PC-3 (cell line): Measurements from ENCODE around the gene CDH4. TPM values are rescaled to one million over a fixed set of nuclear protein-coding genes. Genes with fewer than 3 reads are reported as not detected.

Experiments
- ATAC-seq: fragments of 200-7000 bp; cut with Tn5 transposase; 2 replicates; pipeline ENCODE4 v1.9.1; 2020; ENCODE audit warnings: mild to moderate bottlenecking, moderate library complexity
- BruUV-seq: library from RNA; stranded (reverse); fragments of 400-500 nt; replicated peaks from 2 replicates; lab custom pipeline; 2021; lab: Mats Ljungman, UMichigan
- CTCF ChIA-PET: fragments of 300-600 bp; sonication (Branson Sonifier 250); formaldehyde crosslinking; loops from one replicate; lab custom pipeline; 2022; ENCODE audit warnings: antibody characterized with exemption; lab: Charles Lee
- POLR2A ChIA-PET: fragments of 300-600 bp; sonication (Branson Sonifier 250); formaldehyde crosslinking; loops from one replicate; lab custom pipeline; 2022; ENCODE audit warnings: antibody characterized with exemption; ENCODE audit not compliant: unreplicated experiment; lab: Charles Lee
- DNase-seq: peaks from one replicate; pipeline ENCODE4 v3.0.0-alpha.2; 2015
- H2AFZ ChIP-seq: fragments of 300-600 bp; sonication (generic); 2 replicates; pipeline ENCODE4 v1.6.0; 2016; ENCODE audit warnings: antibody characterized with exemption, low read length
- H3F3A ChIP-seq: fragments of 300-600 bp; sonication (generic); one replicate; pipeline ENCODE4 v1.6.0; 2017; ENCODE audit warnings: antibody characterized with exemption, low read length, control low read depth, mild to moderate bottlenecking; ENCODE audit not compliant: unreplicated experiment
- H3K27ac ChIP-seq: fragments of 300-600 bp; sonication (generic); 2 replicates; pipeline ENCODE4 v1.5.1; 2016; ENCODE audit warnings: mild to moderate bottlenecking, low read length
- H3K27me3 ChIP-seq: fragments of 300-600 bp; sonication (generic); 2 replicates; pipeline ENCODE4 v1.6.1; 2016; ENCODE audit warnings: low read length, mixed read lengths
- H3K36me3 ChIP-seq: fragments of 300-600 bp; sonication (generic); 2 replicates; pipeline ENCODE4 v1.6.1; 2016; ENCODE audit warnings: low read depth, mixed run types, low read length, mixed read lengths
- H3K4me1 ChIP-seq: fragments of 300-600 bp; sonication (generic); 2 replicates; pipeline ENCODE4 v1.5.1; 2016; ENCODE audit warnings: low read length; ENCODE audit not compliant: insufficient read depth
- H3K4me2 ChIP-seq: fragments of 300-600 bp; sonication (generic); 2 replicates; pipeline ENCODE4 v1.6.0; 2016; ENCODE audit warnings: low read length
- H3K4me3 ChIP-seq: fragments of 300-600 bp; sonication (generic); 2 replicates; pipeline ENCODE4 v1.5.1; 2016; ENCODE audit warnings: mild to moderate bottlenecking, low read length, mixed read lengths
- H3K79me2 ChIP-seq: fragments of 300-600 bp; sonication (generic); 2 replicates; pipeline ENCODE4 v1.6.1; 2017; ENCODE audit warnings: low read length, mixed read lengths
- H3K9ac ChIP-seq: fragments of 300-600 bp; sonication (generic); 2 replicates; pipeline ENCODE4 v1.6.0; 2016; ENCODE audit warnings: mild to moderate bottlenecking, low read length
- H3K9me2 ChIP-seq: fragments of 300-600 bp; sonication (generic); replicated peaks from 2 replicates; pipeline ENCODE4 v1.6.1; 2016; ENCODE audit warnings: mixed run types, low read length, mixed read lengths
- H3K9me3 ChIP-seq: fragments of 300-600 bp; sonication (generic); 2 replicates; pipeline ENCODE4 v1.6.1; 2016; ENCODE audit warnings: low read length, mixed read lengths
- H4K20me1 ChIP-seq: fragments of 300-600 bp; sonication (generic); 2 replicates; pipeline ENCODE4 v1.6.1; 2016; ENCODE audit warnings: low read length, mixed read lengths
- CTCF ChIP-seq: fragments of 300-600 bp; sonication (generic); conservative IDR thresholded peaks from 2 replicates; pipeline ENCODE4 v1.5.1; 2017; ENCODE audit warnings: antibody characterized with exemption, low read depth, mild to moderate bottlenecking, low read length
- EZH2 ChIP-seq: fragments of 300-600 bp; sonication (generic); IDR thresholded peaks from one replicate; pipeline ENCODE4 v1.6.1; 2017; ENCODE audit warnings: antibody characterized with exemption, mild to moderate bottlenecking, low read length; ENCODE audit not compliant: unreplicated experiment
- EZH2phosphoT487 ChIP-seq: fragments of 300-600 bp; sonication (generic); IDR thresholded peaks from 2 replicates; pipeline ENCODE4 v1.6.1; 2018; ENCODE audit warnings: mild to moderate bottlenecking, antibody characterized with exemption, low read length, borderline replicate concordance
- intact Hi-C: fragments of 100-400 bp; cut with micrococcal nuclease; formaldehyde crosslinking; loops from 2 replicates; pipeline ENCODE4 v1.9.0; 2023
- total RNA-seq: library from RNA; depleted of rRNA; stranded (reverse); fragments of >200 nt; gene quantifications from 2 replicates; pipeline ENCODE4 v1.2.3, GENCODE V29; 2014

The CDH4 gene
- total RNA-seq, 1 experiment from 2014 or later: not detected

GRCh38 chr20:61417221-61417941, 165.3 kb downstream of the CDH4 start:
- DNase-seq: no peak
- intact Hi-C loops: no loop called here
- no peak for ATAC-seq
- Histone ChIP-seq H3K4me3 (no peak overlapping the region), H3K4me1 (no peaks in the 10 kb centered on the region), H3K27me3 (peaks cover 33% of the 10 kb centered on the region), H3K9ac (no peak overlapping the region), H3K9me3 (peaks cover 8% of the 10 kb centered on the region; the same call in 1 of the 2 replicates), H3K36me3 (no peaks in the 10 kb centered on the region), H4K20me1 (no peaks in the 10 kb centered on the region), H2AFZ (no peak overlapping the region), H3K79me2 (no peaks in the 10 kb centered on the region), H3K4me2 (no peak overlapping the region), H3F3A (no peaks in the 10 kb centered on the region), H3K27ac (no peak overlapping the region), H3K9me2 (no peaks in the 10 kb centered on the region)
- TF ChIP-seq EZH2phosphoT487: no peak
- TF ChIP-seq CTCF: no peak
- no peak for TF ChIP-seq EZH2
- ChIA-PET POLR2A (no interaction called here), CTCF (no interaction called here)
- no TSS peak for BruUV-seq

- peaks cover 33% of the 10 kb centered on the region for H3K27me3 ChIP-seq
- H3K4me1 ChIP-seq: no peaks in the 10 kb centered on the region
- H3K4me3 ChIP-seq: no peak overlapping the region
- H4K20me1 ChIP-seq: no peaks in the 10 kb centered on the region
- intact Hi-C loops: no loop called here
- DNase-seq (no peak), ATAC-seq (no peak)
- POLR2A ChIA-PET: no interaction called here
- CTCF ChIA-PET: no interaction called here
- H3K4me2 ChIP-seq: no peak overlapping the region
- H2AFZ ChIP-seq: no peak overlapping the region
- H3K9me3 ChIP-seq: 0 out of 2 replicates have a peak, but pooled peaks cover under 1% of the 10 kb centered on the region
- H3K9me2 ChIP-seq: no peaks in the 10 kb centered on the region
- no peak overlapping the region for H3K9ac ChIP-seq
- TF ChIP-seq EZH2 (no peak), CTCF (no peak), EZH2phosphoT487 (no peak)
- BruUV-seq: no TSS peak
- no peaks in the 10 kb centered on the region for H3F3A ChIP-seq
- H3K79me2 ChIP-seq: no peaks in the 10 kb centered on the region
- H3K36me3 ChIP-seq: no peaks in the 10 kb centered on the region
- H3K27ac ChIP-seq: no peak overlapping the region
Measured at GRCh38 chr20:61419010-61419409, 166.9 kb downstream of the CDH4 start.

GRCh38 chr20:61419501-61419900, 167.4 kb downstream of the CDH4 start:
- Histone ChIP-seq H3F3A (no peaks in the 10 kb centered on the region), H3K4me1 (no peaks in the 10 kb centered on the region), H3K4me3 (no peak overlapping the region), H3K27me3 (peaks cover 33% of the 10 kb centered on the region), H3K9me3 (no peaks in the 10 kb centered on the region), H2AFZ (no peak overlapping the region), H3K4me2 (no peak overlapping the region), H3K79me2 (no peaks in the 10 kb centered on the region), H3K9ac (no peak overlapping the region), H3K27ac (no peak overlapping the region), H3K9me2 (no peaks in the 10 kb centered on the region), H4K20me1 (no peaks in the 10 kb centered on the region), H3K36me3 (no peaks in the 10 kb centered on the region)
- no peak for ATAC-seq
- ChIA-PET POLR2A (no interaction called here), CTCF (no interaction called here)
- BruUV-seq: no TSS peak
- TF ChIP-seq EZH2: no peak
- TF ChIP-seq EZH2phosphoT487: no peak
- no peak for TF ChIP-seq CTCF
- intact Hi-C loops: no loop called here
- no peak for DNase-seq
